Esophagus mucosa (tissue), 1 donor: Measurements from ENCODE around the gene ATP5PO. TPM values are rescaled to one million over a fixed set of nuclear protein-coding genes. Genes with fewer than 3 reads are reported as not detected.
"Not testable (repeated sequence)": the region's sequence is repeated elsewhere in the genome, so short reads cannot be mapped to it uniquely, and the experiment has no call there.

Experiments
- ATAC-seq: fragments of 200-7000 bp; cut with Tn5 transposase; one replicate; pipeline ENCODE4 v1.9.1; 2020
- total RNA-seq: library from RNA; stranded (reverse); gene quantifications from one replicate; pipeline ENCODE4 v1.2.4, GENCODE V29; 2023
- donor health status: DM: yes; HTN: yes; CAD: no.

Gene ATP5PO
- total RNA-seq, 1 donor from 2014 or later = 236 TPM

- ATAC-seq = no peak
Observed at GRCh38 chr21:33898586-33898985, 17.0 kb downstream of the ATP5PO start.

GRCh38 chr21:33897739-33898138, 17.9 kb downstream of the ATP5PO start:
- ATAC-seq = no peak

DNA sequence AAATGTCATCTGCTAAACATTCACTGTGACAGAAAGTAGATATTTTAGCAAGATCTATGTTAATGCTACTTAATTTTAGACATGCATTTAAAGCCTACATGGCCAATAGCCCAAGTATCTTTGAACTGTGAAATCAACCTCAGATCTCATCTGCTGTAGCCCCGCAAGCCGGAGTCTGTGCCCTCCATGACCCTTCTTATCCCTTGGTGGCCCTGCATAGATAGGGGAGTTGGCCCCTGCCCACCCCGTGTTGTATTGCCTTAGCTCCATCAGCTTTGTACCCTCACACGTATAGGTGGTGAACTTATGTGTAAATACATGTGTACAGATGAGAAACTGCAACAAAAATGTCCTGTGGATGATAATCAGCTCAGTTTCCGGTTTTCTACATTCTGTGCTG, 18.5 kb downstream of the ATP5PO start:
- ATAC-seq = no peak

- ATAC-seq = no peak
Observed at GRCh38 chr21:33896691-33897090, 18.9 kb downstream of the ATP5PO start.

- no peak for ATAC-seq
Observed at GRCh38 chr21:33895356-33895755, 20.2 kb downstream of the ATP5PO start.

GRCh38 chr21:33894736-33895288, 20.8 kb downstream of the ATP5PO start:
- ATAC-seq = peak; percentile 58

GRCh38 chr21:33893917-33894316, 21.7 kb downstream of the ATP5PO start:
- ATAC-seq = no peak

- no peak for ATAC-seq
Observed at GRCh38 chr21:33892853-33893252, 22.8 kb downstream of the ATP5PO start.

DNA sequence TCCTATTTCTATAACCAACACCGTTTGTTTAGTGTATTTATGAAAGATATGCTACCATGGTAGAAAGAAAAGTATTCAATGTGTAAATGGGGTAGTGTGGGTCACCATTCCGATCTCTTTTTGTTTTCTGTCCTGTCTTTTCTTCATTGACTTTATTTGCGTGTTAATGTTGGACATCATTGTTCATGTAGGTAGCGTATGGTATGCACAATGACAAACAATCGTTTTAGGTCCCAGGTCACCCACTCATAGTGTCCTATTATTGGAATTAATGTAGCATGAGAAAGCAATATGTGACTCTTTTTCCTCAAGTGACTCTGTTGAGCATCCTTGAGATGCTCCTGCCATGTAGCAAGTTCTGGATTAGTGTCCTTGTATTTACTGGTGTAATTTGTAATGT, 25.4 kb downstream of the ATP5PO start:
- no peak for ATAC-seq

GRCh38 chr21:33886321-33886720, 29.3 kb downstream of the ATP5PO start:
- no peak for ATAC-seq

- no peak for ATAC-seq
Observed at GRCh38 chr21:33885172-33885514, 30.5 kb downstream of the ATP5PO start.

GRCh38 chr21:33884376-33885171, 31.0 kb downstream of the ATP5PO start:
- ATAC-seq = no peak

- ATAC-seq = peak; percentile 6
Observed at GRCh38 chr21:33883118-33883517, 32.5 kb downstream of the ATP5PO start.

DNA sequence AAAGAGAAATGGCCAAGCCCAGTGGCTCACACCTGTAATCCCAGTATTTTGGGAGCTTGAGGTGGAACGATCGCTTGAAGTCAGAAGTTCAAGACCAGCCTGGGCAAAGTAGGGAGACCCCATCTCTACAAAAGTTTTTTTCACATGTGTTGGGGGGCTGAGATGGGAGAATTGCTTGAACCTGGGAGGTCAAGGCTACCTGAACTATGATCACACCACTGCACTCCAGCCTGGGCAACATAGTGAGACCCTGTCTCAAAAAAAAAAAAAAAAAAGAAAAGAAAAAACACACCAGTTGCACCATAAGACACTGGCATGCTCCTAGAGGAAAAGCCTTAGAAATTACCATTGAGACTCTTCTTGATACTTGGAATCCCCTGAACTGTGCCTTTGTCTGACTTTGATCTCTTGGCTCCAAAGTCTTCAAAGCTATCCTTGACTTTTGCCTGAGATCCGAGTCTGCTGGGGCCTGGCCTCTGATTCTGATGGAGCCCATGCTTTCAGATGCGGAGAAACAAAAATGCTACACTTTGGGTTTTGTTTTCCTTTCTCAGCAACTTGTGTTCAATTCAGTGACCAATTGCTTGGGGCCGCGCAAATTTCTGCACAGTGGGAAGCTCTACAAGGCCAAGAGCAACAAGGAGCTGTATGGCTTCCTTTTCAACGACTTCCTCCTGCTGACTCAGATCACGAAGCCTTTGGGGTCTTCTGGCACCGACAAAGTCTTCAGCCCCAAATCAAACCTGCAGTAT, 33.7 kb downstream of the ATP5PO start:
- no peak for ATAC-seq

DNA sequence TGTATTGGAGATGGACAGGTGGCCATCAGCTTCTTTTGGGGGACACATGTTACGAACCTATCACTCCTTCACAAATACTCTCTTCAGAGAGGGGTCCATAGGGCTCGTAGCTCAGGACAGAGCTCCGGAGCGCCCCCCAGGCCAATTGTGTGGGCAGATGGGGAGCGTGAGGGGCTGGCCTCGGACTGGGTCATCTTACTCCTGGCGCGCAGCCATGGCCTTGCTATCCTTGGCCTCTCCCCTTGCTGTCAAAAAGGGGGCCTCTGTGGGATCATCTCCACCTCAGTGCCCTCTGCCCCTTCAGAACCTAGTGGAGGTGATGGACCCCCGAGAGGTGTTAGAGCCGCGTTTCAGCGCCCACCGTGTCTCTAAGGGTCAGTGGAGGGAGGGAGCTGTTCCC, 35.0 kb downstream of the ATP5PO start:
- no peak for ATAC-seq

DNA sequence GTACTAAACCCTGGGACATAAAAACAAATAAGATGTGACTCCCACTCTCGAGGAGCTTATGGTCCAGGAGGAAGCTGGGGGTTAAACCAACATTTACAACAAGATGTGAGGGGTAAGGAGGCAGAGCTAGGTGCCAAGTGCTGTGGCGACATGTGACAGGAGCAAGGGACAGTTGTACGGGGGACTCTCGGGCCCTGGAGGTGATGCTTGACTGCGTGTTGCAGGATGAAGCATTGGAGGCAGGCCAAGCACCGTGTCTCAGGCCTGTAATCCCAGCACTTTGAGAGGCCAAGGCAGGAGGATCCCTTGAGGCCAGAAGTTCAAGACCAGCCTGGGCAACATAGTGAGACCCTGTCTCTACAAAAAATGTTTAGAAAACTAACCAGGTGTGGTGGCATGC, 36.8 kb downstream of the ATP5PO start:
- ATAC-seq = no peak

DNA sequence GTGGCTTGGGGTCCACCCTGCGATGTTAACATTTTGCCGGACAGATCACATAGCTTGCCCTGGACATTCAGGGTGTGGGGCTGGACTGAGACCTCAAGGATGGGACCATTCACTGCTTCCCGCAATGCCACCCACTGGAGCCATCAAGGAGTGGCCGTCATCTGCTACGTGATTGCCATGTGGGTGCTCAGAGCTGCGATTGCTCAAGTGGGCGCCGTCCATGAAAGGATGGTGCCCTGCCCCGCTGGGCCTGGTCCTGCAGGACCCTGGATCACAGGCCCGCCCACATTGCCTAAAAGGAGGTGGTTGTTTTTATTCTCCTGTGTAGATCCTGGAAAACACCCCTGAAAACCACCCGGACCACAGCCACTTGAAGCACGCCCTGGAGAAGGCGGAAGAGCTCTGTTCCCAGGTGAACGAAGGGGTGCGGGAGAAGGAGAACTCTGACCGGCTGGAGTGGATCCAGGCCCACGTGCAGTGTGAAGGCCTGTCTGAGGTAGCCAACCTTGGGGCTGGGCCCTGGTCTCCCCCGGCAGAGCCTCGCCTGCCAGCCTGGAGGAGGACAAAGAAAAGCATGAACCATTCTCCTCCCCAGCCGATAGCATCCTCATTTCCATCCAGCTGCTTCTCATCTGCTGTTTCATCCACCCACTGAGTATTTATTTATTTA, 40.4 kb downstream of the ATP5PO start:
- no peak for ATAC-seq

- ATAC-seq = no peak
Observed at GRCh38 chr21:33874161-33874560, 41.4 kb downstream of the ATP5PO start.

- no peak for ATAC-seq
Observed at GRCh38 chr21:33872881-33873515, 42.6 kb downstream of the ATP5PO start.

- no peak for ATAC-seq
Observed at GRCh38 chr21:33871171-33871570, 44.4 kb downstream of the ATP5PO start.

GRCh38 chr21:33870768-33871167, 44.8 kb downstream of the ATP5PO start:
- ATAC-seq = peak; percentile 45

GRCh38 chr21:33869873-33870272, 45.7 kb downstream of the ATP5PO start:
- no peak for ATAC-seq

- ATAC-seq = not testable (repeated sequence)
Observed at GRCh38 chr21:33867868-33868267, 47.7 kb downstream of the ATP5PO start.
